ENCODE measurements around the gene BPIFB2.

BPIFB2 gene

GRCh38 chr20:33071198-33071597, 63.7 kb downstream of the BPIFB2 start:
- DNase-seq = no peak

- DNase-seq = no peak
These were observed 64.9 kb downstream of the BPIFB2 start for GRCh38 chr20:33072362-33072761.

- DNase-seq = no peak
These were observed 65.3 kb downstream of the BPIFB2 start for GRCh38 chr20:33072813-33073212.
